ENCODE measurements around the gene RPGRIP1L. TPM values are rescaled to one million over a fixed set of nuclear protein-coding genes. Genes with fewer than 3 reads are reported as not detected.

RPGRIP1L gene
- total RNA-seq, 1 experiment from 2014 or later: 12.7 TPM

DNA sequence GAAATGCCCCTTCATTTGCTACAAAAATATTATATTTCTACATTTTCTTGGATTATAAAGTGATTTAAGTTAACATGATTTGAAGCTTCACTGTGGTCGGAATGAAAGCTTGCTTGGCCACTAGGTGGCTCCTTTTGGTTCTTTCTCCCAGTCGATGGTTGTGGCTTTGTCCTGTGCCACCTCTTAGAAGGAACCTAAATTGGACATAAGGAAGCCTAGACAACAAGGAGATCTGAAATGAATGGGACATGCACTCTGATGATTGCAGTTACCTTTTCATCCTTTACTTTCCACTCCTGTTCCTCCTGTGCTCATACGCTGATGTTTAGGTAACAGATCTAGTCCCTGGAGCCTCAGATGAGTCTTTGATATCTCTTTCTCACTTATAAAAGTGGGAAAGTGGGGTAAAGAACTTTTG is 39.5 kb upstream of the RPGRIP1L start:
- no peaks in the 10 kb centered on the region for H3K9me3 ChIP-seq (ENCODE audit: control insufficient read depth, insufficient read depth, low read depth, low read length)
- TF ChIP-seq SIN3A (IDR thresholded peaks at IDR 0.05; ENCODE audit: borderline replicate concordance, insufficient read depth, low read depth, low read length): no peak
- TF ChIP-seq, protein P1, sequence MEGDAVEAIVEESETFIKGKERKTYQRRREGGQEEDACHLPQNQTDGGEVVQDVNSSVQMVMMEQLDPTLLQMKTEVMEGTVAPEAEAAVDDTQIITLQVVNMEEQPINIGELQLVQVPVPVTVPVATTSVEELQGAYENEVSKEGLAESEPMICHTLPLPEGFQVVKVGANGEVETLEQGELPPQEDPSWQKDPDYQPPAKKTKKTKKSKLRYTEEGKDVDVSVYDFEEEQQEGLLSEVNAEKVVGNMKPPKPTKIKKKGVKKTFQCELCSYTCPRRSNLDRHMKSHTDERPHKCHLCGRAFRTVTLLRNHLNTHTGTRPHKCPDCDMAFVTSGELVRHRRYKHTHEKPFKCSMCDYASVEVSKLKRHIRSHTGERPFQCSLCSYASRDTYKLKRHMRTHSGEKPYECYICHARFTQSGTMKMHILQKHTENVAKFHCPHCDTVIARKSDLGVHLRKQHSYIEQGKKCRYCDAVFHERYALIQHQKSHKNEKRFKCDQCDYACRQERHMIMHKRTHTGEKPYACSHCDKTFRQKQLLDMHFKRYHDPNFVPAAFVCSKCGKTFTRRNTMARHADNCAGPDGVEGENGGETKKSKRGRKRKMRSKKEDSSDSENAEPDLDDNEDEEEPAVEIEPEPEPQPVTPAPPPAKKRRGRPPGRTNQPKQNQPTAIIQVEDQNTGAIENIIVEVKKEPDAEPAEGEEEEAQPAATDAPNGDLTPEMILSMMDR (IDR thresholded peaks at IDR 0.05): peak; percentile 79
- in situ Hi-C loops (cut with HindIII; ENCODE audit: low pct_unique_long_range_greater_than_20kb, low sequenced_read_pairs): no loop called here
- no peaks in the 10 kb centered on the region for H3K36me3 ChIP-seq (ENCODE audit: control insufficient read depth, insufficient read depth, low read length)
- POLR2A ChIA-PET: no interaction called here
- H3K4me1 ChIP-seq (ENCODE audit: control insufficient read depth, insufficient read depth, low read length): peaks cover 22% of the 10 kb centered on the region
- intact Hi-C loops (cut with micrococcal nuclease; ENCODE audit: unreplicated experiment): loop anchor here (10.0 kb wide), 1 partner anchor 188 kb away; no protein-coding TSS in a partner anchor
- no peaks in the 10 kb centered on the region for H3K27me3 ChIP-seq (ENCODE audit: control insufficient read depth, insufficient read depth, low read length)
- no peak for DNase-seq (ENCODE audit: low read depth, low spot score)
- CTCF ChIA-PET: interaction anchor here (0.6 to 1.0 kb wide), 4 partner anchors 11 to 226 kb away, joined by 3 to 4 read pairs (median 4); no protein-coding TSS in a partner anchor
- 0 out of 2 replicates have a peak, but pooled peaks have one; percentile 49 for ATAC-seq
- no TSS peak for BruUV-seq (replicated peaks)
- H3K27ac ChIP-seq (ENCODE audit: low read length): peak overlapping the region; percentile 85; the same call in 1 of the 2 replicates
- H3K4me3 ChIP-seq (ENCODE audit: low read depth in 2 of 2, low read length in 2 of 2): no peak overlapping the region

DNA sequence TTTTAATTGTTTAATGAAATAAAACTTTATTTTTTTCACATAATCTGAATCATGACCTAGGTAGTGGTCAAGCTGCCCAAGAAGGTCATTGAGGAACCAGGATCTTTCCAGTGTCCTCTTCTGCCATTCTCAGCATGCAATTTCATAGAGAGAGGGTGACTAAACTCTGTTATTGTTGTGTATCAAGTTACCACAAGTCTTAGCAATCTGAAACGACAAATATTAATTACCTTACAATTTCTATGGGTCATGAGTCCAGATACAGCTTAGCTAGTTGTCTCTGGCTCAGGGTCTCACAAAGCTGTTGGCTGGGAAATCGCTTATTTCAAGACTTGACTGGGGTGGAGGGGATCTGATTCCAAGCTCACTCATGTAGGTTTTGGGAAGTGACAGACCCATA is 37.9 kb upstream of the RPGRIP1L start:
- H3K27ac ChIP-seq (ENCODE audit: low read length): peak overlapping the region; percentile 85; the same call in 1 of the 2 replicates
- no peak for ATAC-seq
- no peaks in the 10 kb centered on the region for H3K9me3 ChIP-seq (ENCODE audit: control insufficient read depth, insufficient read depth, low read depth, low read length)
- H3K4me3 ChIP-seq (ENCODE audit: low read depth in 2 of 2, low read length in 2 of 2): no peak overlapping the region
- peaks cover 22% of the 10 kb centered on the region for H3K4me1 ChIP-seq (ENCODE audit: control insufficient read depth, insufficient read depth, low read length)
- H3K27me3 ChIP-seq (ENCODE audit: control insufficient read depth, insufficient read depth, low read length): no peaks in the 10 kb centered on the region
- in situ Hi-C loops (cut with HindIII; ENCODE audit: low pct_unique_long_range_greater_than_20kb, low sequenced_read_pairs) (no loop called here), intact Hi-C loops (cut with micrococcal nuclease; ENCODE audit: unreplicated experiment) (loop anchor here (10.0 kb wide), 1 partner anchor 187 kb away; no protein-coding TSS in a partner anchor)
- no TSS peak for BruUV-seq (replicated peaks)
- ChIA-PET POLR2A (no interaction called here), CTCF (no interaction called here)
- no peak for DNase-seq (ENCODE audit: low read depth, low spot score)
- TF ChIP-seq POLR2AphosphoS5 (IDR thresholded peaks at IDR 0.05; ENCODE audit: low read depth, low read length) (no peak), SIN3A (IDR thresholded peaks at IDR 0.05; ENCODE audit: borderline replicate concordance, insufficient read depth, low read depth, low read length) (no peak), TCF7L2 (IDR thresholded peaks at IDR 0.05; ENCODE audit: low read depth, low read length) (no peak)
- TF ChIP-seq, protein P2, sequence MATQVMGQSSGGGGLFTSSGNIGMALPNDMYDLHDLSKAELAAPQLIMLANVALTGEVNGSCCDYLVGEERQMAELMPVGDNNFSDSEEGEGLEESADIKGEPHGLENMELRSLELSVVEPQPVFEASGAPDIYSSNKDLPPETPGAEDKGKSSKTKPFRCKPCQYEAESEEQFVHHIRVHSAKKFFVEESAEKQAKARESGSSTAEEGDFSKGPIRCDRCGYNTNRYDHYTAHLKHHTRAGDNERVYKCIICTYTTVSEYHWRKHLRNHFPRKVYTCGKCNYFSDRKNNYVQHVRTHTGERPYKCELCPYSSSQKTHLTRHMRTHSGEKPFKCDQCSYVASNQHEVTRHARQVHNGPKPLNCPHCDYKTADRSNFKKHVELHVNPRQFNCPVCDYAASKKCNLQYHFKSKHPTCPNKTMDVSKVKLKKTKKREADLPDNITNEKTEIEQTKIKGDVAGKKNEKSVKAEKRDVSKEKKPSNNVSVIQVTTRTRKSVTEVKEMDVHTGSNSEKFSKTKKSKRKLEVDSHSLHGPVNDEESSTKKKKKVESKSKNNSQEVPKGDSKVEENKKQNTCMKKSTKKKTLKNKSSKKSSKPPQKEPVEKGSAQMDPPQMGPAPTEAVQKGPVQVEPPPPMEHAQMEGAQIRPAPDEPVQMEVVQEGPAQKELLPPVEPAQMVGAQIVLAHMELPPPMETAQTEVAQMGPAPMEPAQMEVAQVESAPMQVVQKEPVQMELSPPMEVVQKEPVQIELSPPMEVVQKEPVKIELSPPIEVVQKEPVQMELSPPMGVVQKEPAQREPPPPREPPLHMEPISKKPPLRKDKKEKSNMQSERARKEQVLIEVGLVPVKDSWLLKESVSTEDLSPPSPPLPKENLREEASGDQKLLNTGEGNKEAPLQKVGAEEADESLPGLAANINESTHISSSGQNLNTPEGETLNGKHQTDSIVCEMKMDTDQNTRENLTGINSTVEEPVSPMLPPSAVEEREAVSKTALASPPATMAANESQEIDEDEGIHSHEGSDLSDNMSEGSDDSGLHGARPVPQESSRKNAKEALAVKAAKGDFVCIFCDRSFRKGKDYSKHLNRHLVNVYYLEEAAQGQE (IDR thresholded peaks at IDR 0.05; ENCODE audit: insufficient read depth in 1 of 2, low read depth in 2 of 2, low read length in 1 of 2): no peak
- TF ChIP-seq, protein P1 (IDR thresholded peaks at IDR 0.05): no peak
- no peaks in the 10 kb centered on the region for H3K36me3 ChIP-seq (ENCODE audit: control insufficient read depth, insufficient read depth, low read length)
